ENCODE results near the gene CCNC. TPM values are rescaled to one million over a fixed set of nuclear protein-coding genes. Genes with fewer than 3 reads are reported as not detected.

Gene CCNC
- total and polyA plus RNA-seq, 2 of the 13 experiments (the other 11 are each of a cell fraction or from before 2014, with no cell fraction given) = 69.6 to 141 TPM

- H3K9ac ChIP-seq (ENCODE audit: insufficient read depth, low read depth, low read length) = no peak overlapping the region
- no peak overlapping the region for H3K4me2 ChIP-seq (ENCODE audit: low read depth, low read length)
- intact Hi-C loops (cut with micrococcal nuclease; ENCODE audit: unreplicated experiment) = no loop called here
- no peaks in the 10 kb centered on the region for H3K9me3 ChIP-seq (ENCODE audit: low read length)
- H3K79me2 ChIP-seq (ENCODE audit: insufficient read depth, low read length) = no peaks in the 10 kb centered on the region
- FAIRE-seq = no peak
- in situ Hi-C loops (cut with HindIII; ENCODE audit: extremely low pct_ligation_motif_present, low pct_unique_long_range_greater_than_20kb) = no loop called here
- TF ChIP-seq RFX5 (IDR thresholded peaks at IDR 0.05; ENCODE audit: low read depth, low read length) (peak; percentile 83; the same call in 1 of the 2 replicates), ZNF891 (CRISPR knock-in tag; IDR thresholded peaks at IDR 0.05) (no peak)
- no TSS peak for BruUV-seq (replicated peaks)
- H3K4me1 ChIP-seq (ENCODE audit: insufficient read depth, low read length) = no peaks in the 10 kb centered on the region
- POLR2A ChIA-PET = no interaction called here
- no peak for DNase-seq (ENCODE audit: low spot score)
- no peak overlapping the region for H3K27ac ChIP-seq (ENCODE audit: extremely low read length, insufficient read depth, low read length)
- WGBS (ENCODE audit: low lambda C conversion rate) = 3% methylated on average over 2 of the region's 2 CpGs
- H3K36me3 ChIP-seq (replicated peaks in 1 of 2; ENCODE audit: control insufficient read depth in 1 of 2, insufficient read depth in 2 of 2, low read length in 2 of 2) = no peaks in the 10 kb centered on the region
- ATAC-seq = no peak
- CTCF ChIA-PET (ENCODE audit: low intra/inter-chr PET ratio, low total read pairs) = no interaction called here
- H4K20me1 ChIP-seq (ENCODE audit: insufficient read depth, low read length) = no peaks in the 10 kb centered on the region
- no peaks in the 10 kb centered on the region; a peak in 1 of 5 replicates for H3K27me3 ChIP-seq (ENCODE audit: control insufficient read depth in 1 of 2, insufficient read depth in 2 of 2, low read length in 2 of 2)
- H2AFZ ChIP-seq (ENCODE audit: low read length) = no peak overlapping the region
- H3K4me3 ChIP-seq (replicated peaks in 1 of 3; ENCODE audit: insufficient read depth in 1 of 3, low read depth in 2 of 3, low read length in 3 of 3) = no peak overlapping the region
These were observed 5.6 kb upstream of the CCNC start for GRCh38 chr6:99573980-99574617.

- H3K36me3 ChIP-seq (replicated peaks in 1 of 2; ENCODE audit: control insufficient read depth in 1 of 2, insufficient read depth in 2 of 2, low read length in 2 of 2) = peaks cover 2 to 37% of the 10 kb centered on the region in 2 experiments; a peak in 4 of 5 replicates
- peaks cover 33% of the 10 kb centered on the region for H3K4me1 ChIP-seq (ENCODE audit: insufficient read depth, low read length)
- no TSS peak for BruUV-seq (replicated peaks)
- intact Hi-C loops (cut with micrococcal nuclease; ENCODE audit: unreplicated experiment) (no loop called here), in situ Hi-C loops (cut with HindIII; ENCODE audit: extremely low pct_ligation_motif_present, low pct_unique_long_range_greater_than_20kb) (no loop called here)
- H3K27ac ChIP-seq (ENCODE audit: extremely low read length, insufficient read depth, low read length) = no peak overlapping the region
- H3K27me3 ChIP-seq (ENCODE audit: control insufficient read depth in 1 of 2, insufficient read depth in 2 of 2, low read length in 2 of 2) = no peaks in the 10 kb centered on the region; a peak in 2 of 5 replicates
- H2AFZ ChIP-seq (ENCODE audit: low read length) = no peak overlapping the region
- no peak overlapping the region for H3K4me3 ChIP-seq (replicated peaks in 1 of 3; ENCODE audit: insufficient read depth in 1 of 3, low read depth in 2 of 3, low read length in 3 of 3)
- FAIRE-seq (peak; percentile 12), ATAC-seq (no peak), DNase-seq (ENCODE audit: low spot score) (no peak)
- H3K79me2 ChIP-seq (ENCODE audit: insufficient read depth, low read length) = peaks cover 78% of the 10 kb centered on the region
- 96% methylated on average over 4 of the region's 4 CpGs for WGBS (ENCODE audit: low lambda C conversion rate)
- ChIA-PET CTCF (ENCODE audit: low intra/inter-chr PET ratio, low total read pairs) (no interaction called here), POLR2A (no interaction called here)
- H3K4me2 ChIP-seq (ENCODE audit: low read depth, low read length) = no peak overlapping the region
- no peak overlapping the region for H3K9ac ChIP-seq (ENCODE audit: insufficient read depth, low read depth, low read length)
- peaks cover 21% of the 10 kb centered on the region for H4K20me1 ChIP-seq (ENCODE audit: insufficient read depth, low read length)
- H3K9me3 ChIP-seq (ENCODE audit: low read length) = no peaks in the 10 kb centered on the region
- no peak for TF ChIP-seq AHR (CRISPR knock-in tag; IDR thresholded peaks at IDR 0.05)
- TF ChIP-seq ZNF503 (CRISPR knock-in tag; IDR thresholded peaks at IDR 0.05) = no peak
- TF ChIP-seq TFAP4 (IDR thresholded peaks at IDR 0.05; ENCODE audit: borderline replicate concordance, low read depth) = no peak
- no peak for TF ChIP-seq ZBTB39 (CRISPR knock-in tag; IDR thresholded peaks at IDR 0.05)
- no peak for TF ChIP-seq FOSL2 (CRISPR knock-in tag; IDR thresholded peaks at IDR 0.05)
- no peak for TF ChIP-seq ZNF510 (CRISPR knock-in tag; IDR thresholded peaks at IDR 0.05; ENCODE audit: low read depth)
- TF ChIP-seq IRF9 (CRISPR knock-in tag; IDR thresholded peaks at IDR 0.05; ENCODE audit: borderline replicate concordance) = no peak
These were observed 5.3 kb downstream of the CCNC start for GRCh38 chr6:99563056-99563723.
